Esophagus (tissue), 2 donors: ENCODE data around the gene PIEZO2. TPM values are rescaled to one million over a fixed set of nuclear protein-coding genes. Genes with fewer than 3 reads are reported as not detected.

Experiments
- H3K27ac ChIP-seq, 2 donors: one replicate each; pipeline ENCODE4 v1.5.1; 2013; ENCODE audit warnings: low read depth in 2 of 2, mild to moderate bottlenecking in 2 of 2, inconsistent platforms in 1 of 2, low read length in 1 of 2, moderate library complexity in 1 of 2
- H3K27me3 ChIP-seq, 2 donors: one replicate each; pipeline ENCODE4 v1.6.1; 2013; ENCODE audit warnings: low read length in 2 of 2, control low read depth in 1 of 2, mild to moderate bottlenecking in 1 of 2; ENCODE audit not compliant: insufficient read depth in 2 of 2, control insufficient read depth in 1 of 2
- H3K36me3 ChIP-seq, 2 donors: one replicate each; pipeline ENCODE4 v1.6.1; 2013; ENCODE audit warnings: low read length in 1 of 2; ENCODE audit not compliant: control insufficient read depth in 2 of 2, insufficient read depth in 2 of 2
- H3K4me1 ChIP-seq, 2 donors: one replicate each; pipeline ENCODE4 v1.6.1; 2013; ENCODE audit warnings: low read length in 1 of 2; ENCODE audit not compliant: control insufficient read depth in 2 of 2, insufficient read depth in 2 of 2
- H3K4me3 ChIP-seq, 2 donors: one replicate each; pipeline ENCODE4 v1.5.1; 2013; ENCODE audit warnings: low read length in 2 of 2, mild to moderate bottlenecking in 2 of 2, low read depth in 1 of 2, moderate library complexity in 1 of 2
- H3K9me3 ChIP-seq, 2 donors: one replicate each; pipeline ENCODE4 v1.6.1; 2013; ENCODE audit warnings: mild to moderate bottlenecking in 2 of 2, low read depth in 1 of 2, low read length in 1 of 2, moderate library complexity in 1 of 2; ENCODE audit not compliant: control insufficient read depth in 2 of 2, insufficient read depth in 1 of 2
- WGBS, 2 donors: extraction: QIAGEN DNeasy Blood & Tissue Kit; methylation state at CpG; one replicate each; pipeline ENCODE4 v1.1.7; 2013; 5-methylcytosine and 5-hydroxymethylcytosine counted together
- polyA plus RNA-seq, 2 donors: library from polyadenylated mRNA; stranded (reverse); fragments of 200-250 nt; gene quantifications; one replicate each; pipeline ENCODE4 v1.2.3, GENCODE V29; 2013
- donor health status: healthy with polysubstance abuse.
- donor health status: Bipolar disorder and iron deficiency.

The PIEZO2 gene
- polyA plus RNA-seq, 2 donors = 0.37 to 0.66 TPM

DNA sequence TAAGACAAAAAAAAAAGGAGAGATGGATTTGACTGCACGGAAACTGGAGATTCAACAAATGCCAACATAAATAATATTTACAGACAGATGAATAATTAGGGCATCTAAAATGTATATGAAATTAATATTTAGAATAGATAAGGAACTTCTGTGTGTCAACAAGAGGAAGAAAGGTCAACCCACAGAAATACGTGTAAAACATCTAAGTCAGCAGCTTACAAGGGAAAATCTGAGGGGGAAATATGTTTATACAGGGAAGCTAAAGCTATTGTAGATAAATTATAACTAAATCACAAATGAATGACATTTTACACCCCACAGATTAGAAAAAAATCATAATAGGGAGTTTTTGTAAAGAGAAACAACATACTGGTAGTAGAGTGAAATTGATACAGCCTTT lies 159.9 kb downstream of the PIEZO2 start:
- H3K36me3 ChIP-seq = no peaks in the 10 kb centered on the region
- no peaks in the 10 kb centered on the region for H3K4me1 ChIP-seq
- 64 to 66% methylated on average over 2 of the region's 2 CpGs for WGBS, 2 donors
- H3K27ac ChIP-seq = no peak overlapping the region
- H3K27me3 ChIP-seq = no peaks in the 10 kb centered on the region
- H3K9me3 ChIP-seq = no peaks in the 10 kb centered on the region
- H3K4me3 ChIP-seq = no peak overlapping the region

- H3K9me3 ChIP-seq = peaks cover 0 to 3% of the 10 kb centered on the region in 2 donors
- no peak overlapping the region for H3K4me3 ChIP-seq
- 64 to 82% methylated on average over 2 of the region's 2 CpGs for WGBS, 2 donors
- H3K27ac ChIP-seq = no peak overlapping the region
- no peaks in the 10 kb centered on the region for H3K36me3 ChIP-seq
- no peaks in the 10 kb centered on the region for H3K27me3 ChIP-seq
- no peaks in the 10 kb centered on the region for H3K4me1 ChIP-seq
These were observed 163.7 kb downstream of the PIEZO2 start for GRCh38 chr18:10985689-10986088.

- Histone ChIP-seq H3K9me3 (peaks cover 0 to 3% of the 10 kb centered on the region in 2 donors), H3K36me3 (no peaks in the 10 kb centered on the region), H3K27ac (no peak overlapping the region), H3K4me1 (no peaks in the 10 kb centered on the region), H3K27me3 (no peaks in the 10 kb centered on the region), H3K4me3 (no peak overlapping the region)
- 84 to 86% methylated on average over 7 of the region's 7 CpGs for WGBS, 2 donors
These were observed 170.0 kb downstream of the PIEZO2 start for GRCh38 chr18:10979411-10979810.

DNA sequence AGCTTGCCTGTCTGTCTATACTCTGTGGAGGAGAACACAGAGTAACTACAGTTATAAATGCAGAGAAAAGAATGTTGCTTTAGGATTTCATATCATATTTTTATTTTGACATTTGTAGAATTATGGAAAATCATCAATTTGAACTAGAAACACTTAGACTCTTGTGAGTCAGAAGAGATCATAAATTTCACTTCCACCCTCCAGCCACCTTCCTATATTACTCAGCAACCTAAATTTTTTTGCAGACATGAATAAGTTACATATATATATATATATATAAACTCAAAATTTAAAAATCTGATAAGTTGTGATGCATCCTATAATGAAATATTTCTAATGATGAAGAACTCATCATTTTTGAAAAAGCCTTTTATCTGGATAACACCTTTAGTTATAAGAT lies 172.3 kb downstream of the PIEZO2 start:
- no peaks in the 10 kb centered on the region for H3K36me3 ChIP-seq
- no peaks in the 10 kb centered on the region for H3K27me3 ChIP-seq
- H3K9me3 ChIP-seq = no peaks in the 10 kb centered on the region
- H3K27ac ChIP-seq = no peak overlapping the region
- no peaks in the 10 kb centered on the region for H3K4me1 ChIP-seq
- H3K4me3 ChIP-seq = no peak overlapping the region

GRCh38 chr18:10973567-10974203 lies 175.7 kb downstream of the PIEZO2 start:
- H3K9me3 ChIP-seq = no peaks in the 10 kb centered on the region
- no peak overlapping the region for H3K27ac ChIP-seq
- no peak overlapping the region for H3K4me3 ChIP-seq
- H3K4me1 ChIP-seq = no peaks in the 10 kb centered on the region
- H3K27me3 ChIP-seq = no peaks in the 10 kb centered on the region
- WGBS, 2 donors = 62 to 71% methylated on average over 10 of the region's 10 CpGs
- H3K36me3 ChIP-seq = no peaks in the 10 kb centered on the region

- WGBS, 2 donors = 88 to 94% methylated on average over 4 of the region's 4 CpGs
- Histone ChIP-seq H3K36me3 (no peaks in the 10 kb centered on the region), H3K4me1 (no peaks in the 10 kb centered on the region), H3K9me3 (no peaks in the 10 kb centered on the region), H3K4me3 (no peak overlapping the region), H3K27me3 (no peaks in the 10 kb centered on the region), H3K27ac (no peak overlapping the region)
These were observed 177.7 kb downstream of the PIEZO2 start for GRCh38 chr18:10971717-10972116.

GRCh38 chr18:10965119-10965518 lies 184.2 kb downstream of the PIEZO2 start:
- no peak overlapping the region for H3K4me3 ChIP-seq
- H3K4me1 ChIP-seq = no peaks in the 10 kb centered on the region
- 45 to 48% methylated on average over 2 of the region's 2 CpGs for WGBS, 2 donors
- no peaks in the 10 kb centered on the region for H3K9me3 ChIP-seq
- H3K27ac ChIP-seq = no peak overlapping the region
- H3K36me3 ChIP-seq = no peaks in the 10 kb centered on the region
- no peaks in the 10 kb centered on the region for H3K27me3 ChIP-seq

GRCh38 chr18:10953672-10954071 lies 195.7 kb downstream of the PIEZO2 start:
- Histone ChIP-seq H3K4me3 (no peak overlapping the region), H3K27ac (no peak overlapping the region)

GRCh38 chr18:10951631-10952544 lies 197.5 kb downstream of the PIEZO2 start:
- Histone ChIP-seq H3K36me3 (no peaks in the 10 kb centered on the region), H3K4me3 (no peak overlapping the region), H3K27ac (no peak overlapping the region), H3K9me3 (no peaks in the 10 kb centered on the region), H3K27me3 (no peaks in the 10 kb centered on the region), H3K4me1 (no peaks in the 10 kb centered on the region)
- 89% methylated on average over 1 of the region's 1 CpG for WGBS, 2 donors

More at GRCh38 chr18:10953672-10954071, 195.7 kb downstream of the PIEZO2 start:
- Histone ChIP-seq H3K36me3 (no peaks in the 10 kb centered on the region), H3K4me1 (no peaks in the 10 kb centered on the region), H3K27me3 (no peaks in the 10 kb centered on the region), H3K9me3 (no peaks in the 10 kb centered on the region)
- WGBS, 2 donors = 84 to 87% methylated on average over 5 of the region's 5 CpGs
